Kidney glomerular epithelial cell (primary cell): ENCODE data around the gene EPHA4.

Source experiments
- DNase-seq: peaks from one replicate; lab custom pipeline; 2025; lab: John Stamatoyannopoulos, UW

EPHA4 gene

GRCh38 chr2:221572219-221572820 lies at the start of gene EPHA4:
EPHA4 (minus strand) TSS chr2:221572304; CDS start chr2:221572248, 56 bp downstream.
- peak; percentile 83 for DNase-seq

GRCh38 chr2:221618007-221618406 lies 45.9 kb upstream of the EPHA4 start:
- no peak for DNase-seq

GRCh38 chr2:221616561-221616960 lies 44.5 kb upstream of the EPHA4 start:
- no peak for DNase-seq

GRCh38 chr2:221614274-221614673 lies 42.2 kb upstream of the EPHA4 start:
- DNase-seq = no peak

- DNase-seq = no peak
Measured at GRCh38 chr2:221612800-221613199, 40.7 kb upstream of the EPHA4 start.

- DNase-seq = no peak
Measured at GRCh38 chr2:221612161-221612560, 40.1 kb upstream of the EPHA4 start.

- no peak for DNase-seq
Measured at GRCh38 chr2:221610675-221611074, 38.6 kb upstream of the EPHA4 start.

GRCh38 chr2:221610255-221610654 lies 38.2 kb upstream of the EPHA4 start:
- no peak for DNase-seq

GRCh38 chr2:221608442-221608841 lies 36.3 kb upstream of the EPHA4 start:
- DNase-seq = no peak

- no peak for DNase-seq
Measured at GRCh38 chr2:221606424-221606823, 34.3 kb upstream of the EPHA4 start.

GRCh38 chr2:221605751-221606240 lies 33.7 kb upstream of the EPHA4 start:
- no peak for DNase-seq

GRCh38 chr2:221602938-221603337 lies 30.8 kb upstream of the EPHA4 start:
- no peak for DNase-seq

GRCh38 chr2:221601376-221601775 lies 29.3 kb upstream of the EPHA4 start:
- DNase-seq = no peak

GRCh38 chr2:221600388-221600787 lies 28.3 kb upstream of the EPHA4 start:
- no peak for DNase-seq

GRCh38 chr2:221596192-221596591 lies 24.1 kb upstream of the EPHA4 start:
- no peak for DNase-seq

- DNase-seq = no peak
Measured at GRCh38 chr2:221590861-221591365, 18.8 kb upstream of the EPHA4 start.

- DNase-seq = peak; percentile 15
Measured at GRCh38 chr2:221589696-221590095, 17.6 kb upstream of the EPHA4 start.

- peak; percentile 71 for DNase-seq
Measured at GRCh38 chr2:221588306-221588985, 16.3 kb upstream of the EPHA4 start.

- DNase-seq = no peak
Measured at GRCh38 chr2:221581986-221582385, 9.9 kb upstream of the EPHA4 start.

GRCh38 chr2:221574231-221574570 lies 2.1 kb upstream of the EPHA4 start:
- DNase-seq = no peak

- DNase-seq = peak; percentile 71
Measured at GRCh38 chr2:221573430-221574230, 1.5 kb upstream of the EPHA4 start.

GRCh38 chr2:221572821-221573429 lies 821 bp upstream of the EPHA4 start:
- DNase-seq = no peak
